Fibroblast of skin of left biceps (primary cell): ENCODE data around the gene RCBTB1.
A peak's percentile ranks its signal among the peaks of the same experiment; 100 is the strongest.
"Not testable (repeated sequence)": the region's sequence is repeated elsewhere in the genome, so short reads cannot be mapped to it uniquely, and the experiment has no call there.

Experiments
- DNase-seq, 2 experiments: peaks; one replicate each; pipeline ENCODE4 v3.0.0-alpha.2; 2013; ENCODE audit warnings: low read depth in 2 of 2

Gene RCBTB1

DNA sequence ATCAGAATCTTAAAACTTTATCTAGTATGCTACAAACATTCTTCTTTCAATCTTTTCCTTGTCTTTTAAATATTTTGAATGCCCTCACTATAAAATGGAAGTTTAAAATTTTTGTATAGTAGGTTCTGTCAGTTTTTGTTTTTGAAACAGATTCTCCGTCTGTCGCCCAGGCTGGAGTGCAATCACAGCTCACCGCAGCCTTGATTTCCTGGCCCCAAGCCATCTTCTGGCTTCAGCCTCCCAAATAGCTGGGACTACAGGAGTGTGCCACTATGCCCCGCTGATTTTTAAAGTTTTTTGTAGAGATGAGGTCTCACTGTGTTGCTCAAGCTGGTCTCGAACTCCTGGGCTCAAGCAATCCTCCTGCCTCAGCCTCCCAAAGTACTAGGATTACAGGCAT is 68.9 kb downstream of the RCBTB1 start:
- DNase-seq = no peak

DNA sequence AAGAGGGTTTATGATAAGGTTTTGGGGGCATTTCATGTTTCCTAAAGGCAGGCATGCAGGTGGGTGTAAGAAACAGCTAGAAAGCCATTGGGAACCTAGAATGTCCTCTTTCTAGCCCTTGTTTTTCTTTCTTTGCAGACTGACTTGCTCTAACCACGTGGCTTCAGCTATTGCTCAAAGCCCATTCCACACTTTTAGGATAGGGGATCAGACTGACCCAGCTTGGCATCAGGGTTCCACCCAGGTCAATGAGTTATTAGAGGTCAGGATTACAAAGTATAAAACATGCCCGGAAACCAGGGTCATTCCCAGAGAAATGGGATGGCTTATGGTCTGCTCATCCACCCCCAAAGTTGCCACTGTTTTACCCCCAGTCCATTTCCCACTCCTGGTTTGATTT is 72.8 kb downstream of the RCBTB1 start:
- no peak for DNase-seq

DNA sequence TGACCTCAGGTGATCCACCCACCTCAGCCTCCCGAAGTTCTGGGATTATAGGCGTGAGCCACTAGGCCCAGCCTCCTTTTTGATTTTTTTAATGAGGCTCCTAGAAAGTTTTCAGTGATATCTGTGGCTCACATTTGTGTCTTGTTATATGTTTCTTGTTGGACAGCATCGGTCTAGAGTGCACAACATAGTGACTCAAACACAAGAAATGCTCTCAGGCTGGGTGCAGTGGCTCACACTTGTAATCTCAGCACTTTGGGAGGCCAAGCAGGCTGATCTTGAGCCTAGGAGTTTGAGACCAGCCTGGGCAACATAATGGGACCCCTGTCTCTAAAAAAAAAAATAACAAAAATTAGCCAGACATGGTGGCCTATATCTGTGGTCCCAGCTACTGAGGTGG is 81.4 kb downstream of the RCBTB1 start:
- DNase-seq = no peak

DNA sequence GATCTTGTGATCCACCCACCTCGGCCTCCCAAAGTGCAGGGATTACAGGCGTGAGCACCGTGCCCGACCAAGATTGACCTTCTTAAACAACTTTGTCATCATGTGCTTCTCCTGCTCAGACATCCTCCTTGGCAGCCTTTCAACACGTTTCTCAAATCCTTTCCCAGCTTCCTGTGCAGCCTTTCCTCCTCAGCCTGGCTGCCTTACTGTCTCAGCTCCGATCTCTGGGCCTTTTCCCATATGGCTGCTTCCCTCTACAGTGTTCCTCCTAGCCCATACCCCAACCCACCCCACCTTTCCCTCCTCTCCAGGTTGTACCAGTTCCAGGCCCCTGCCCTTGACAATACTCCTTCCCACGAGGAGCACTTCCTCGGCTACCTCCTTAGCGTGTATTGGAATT is 82.4 kb downstream of the RCBTB1 start:
- DNase-seq = no peak

DNA sequence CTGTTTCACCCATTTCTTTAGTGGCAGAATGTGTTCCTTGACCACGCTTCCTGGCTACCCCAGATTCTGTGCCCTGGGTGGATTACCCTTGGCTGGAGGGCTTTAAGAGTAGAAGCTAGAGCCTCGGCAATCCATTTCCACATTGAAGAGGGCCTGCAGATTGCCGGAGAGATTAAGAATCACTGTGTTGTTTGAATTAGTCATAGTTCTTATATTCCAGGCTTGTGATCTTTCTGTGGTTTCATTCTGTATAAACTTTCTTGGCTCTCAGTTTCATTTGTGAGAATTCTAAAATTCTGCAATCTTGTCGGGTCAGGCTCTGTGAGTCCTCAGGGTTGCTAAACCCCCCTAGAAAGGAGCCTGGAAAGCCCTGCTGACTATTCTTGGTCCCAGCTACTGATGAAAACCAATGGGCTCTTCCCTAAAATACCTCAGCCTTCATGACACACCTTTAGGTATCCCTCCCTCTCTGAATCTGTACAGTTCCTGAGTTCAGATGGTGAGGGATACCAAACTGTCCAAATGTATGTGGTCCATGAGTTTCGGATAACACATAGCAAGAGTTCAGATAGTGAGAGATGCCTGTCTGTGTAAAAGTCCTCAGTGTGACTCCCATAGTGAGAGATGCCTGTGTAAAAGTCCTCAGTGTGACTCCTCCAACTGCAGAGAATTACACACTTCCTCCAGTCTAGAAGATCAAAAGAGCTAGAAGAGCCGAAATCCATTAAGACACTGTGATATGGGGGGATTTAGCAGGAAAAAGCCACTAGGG is 85.3 kb downstream of the RCBTB1 start:
- peak; percentile 26 to 29 for DNase-seq

DNA sequence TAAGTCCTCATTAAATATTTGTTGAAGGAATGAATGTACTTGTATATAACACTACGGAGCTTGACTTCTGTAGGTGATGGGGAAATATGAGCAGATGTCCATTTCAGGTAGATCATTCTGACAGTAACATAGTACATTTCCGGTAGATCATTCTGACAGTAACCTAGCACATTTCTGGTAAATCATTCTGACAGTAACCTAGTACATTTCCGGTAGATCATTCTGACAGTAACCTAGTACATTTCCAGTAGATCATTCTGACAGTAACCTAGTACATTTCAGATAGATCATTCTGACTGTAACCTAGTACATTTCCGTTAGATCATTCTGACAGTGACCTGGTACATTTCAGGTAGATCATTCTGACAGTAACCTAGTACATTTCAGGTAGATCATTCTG is 87.2 kb downstream of the RCBTB1 start:
- no peak for DNase-seq

DNA sequence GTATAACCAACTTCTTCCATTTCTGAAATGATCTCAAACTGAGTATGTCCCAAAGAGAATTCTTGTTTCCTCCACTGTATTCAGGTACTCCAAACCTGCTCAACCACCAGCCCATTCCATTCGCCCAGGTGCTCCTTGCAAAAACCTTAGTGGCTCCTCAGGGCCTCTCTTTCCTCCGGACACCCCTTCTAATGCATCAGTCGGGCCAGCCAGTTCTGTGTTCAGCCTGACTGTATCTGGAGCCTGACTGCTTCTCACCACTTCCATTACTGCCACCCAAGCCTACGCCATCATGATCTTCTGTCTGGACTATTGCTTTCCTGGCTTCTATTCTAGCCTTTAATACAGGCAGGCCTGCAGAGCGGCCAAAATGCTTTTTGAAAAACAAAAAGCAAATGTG is 88.1 kb downstream of the RCBTB1 start:
- no peak for DNase-seq

DNA sequence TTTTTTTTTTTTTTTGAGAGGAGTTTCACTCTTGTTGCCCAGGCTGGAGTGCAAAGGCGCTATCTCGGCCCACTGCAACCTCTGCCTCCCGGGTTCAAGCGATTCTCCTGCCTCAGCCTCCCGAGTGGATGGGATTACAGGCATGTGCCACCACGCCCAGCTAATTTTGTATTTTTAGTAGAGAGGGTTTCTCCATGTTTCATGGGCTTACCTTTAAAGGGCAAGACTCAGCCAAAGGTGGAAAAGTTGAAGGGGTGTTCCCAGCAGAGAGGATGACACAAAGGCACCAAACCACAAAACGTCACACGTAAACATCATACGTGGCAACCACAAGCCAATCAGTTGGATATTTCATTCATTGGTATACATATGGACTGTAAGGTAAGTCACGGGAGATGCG is 88.5 kb downstream of the RCBTB1 start:
- not testable (repeated sequence) for DNase-seq

DNA sequence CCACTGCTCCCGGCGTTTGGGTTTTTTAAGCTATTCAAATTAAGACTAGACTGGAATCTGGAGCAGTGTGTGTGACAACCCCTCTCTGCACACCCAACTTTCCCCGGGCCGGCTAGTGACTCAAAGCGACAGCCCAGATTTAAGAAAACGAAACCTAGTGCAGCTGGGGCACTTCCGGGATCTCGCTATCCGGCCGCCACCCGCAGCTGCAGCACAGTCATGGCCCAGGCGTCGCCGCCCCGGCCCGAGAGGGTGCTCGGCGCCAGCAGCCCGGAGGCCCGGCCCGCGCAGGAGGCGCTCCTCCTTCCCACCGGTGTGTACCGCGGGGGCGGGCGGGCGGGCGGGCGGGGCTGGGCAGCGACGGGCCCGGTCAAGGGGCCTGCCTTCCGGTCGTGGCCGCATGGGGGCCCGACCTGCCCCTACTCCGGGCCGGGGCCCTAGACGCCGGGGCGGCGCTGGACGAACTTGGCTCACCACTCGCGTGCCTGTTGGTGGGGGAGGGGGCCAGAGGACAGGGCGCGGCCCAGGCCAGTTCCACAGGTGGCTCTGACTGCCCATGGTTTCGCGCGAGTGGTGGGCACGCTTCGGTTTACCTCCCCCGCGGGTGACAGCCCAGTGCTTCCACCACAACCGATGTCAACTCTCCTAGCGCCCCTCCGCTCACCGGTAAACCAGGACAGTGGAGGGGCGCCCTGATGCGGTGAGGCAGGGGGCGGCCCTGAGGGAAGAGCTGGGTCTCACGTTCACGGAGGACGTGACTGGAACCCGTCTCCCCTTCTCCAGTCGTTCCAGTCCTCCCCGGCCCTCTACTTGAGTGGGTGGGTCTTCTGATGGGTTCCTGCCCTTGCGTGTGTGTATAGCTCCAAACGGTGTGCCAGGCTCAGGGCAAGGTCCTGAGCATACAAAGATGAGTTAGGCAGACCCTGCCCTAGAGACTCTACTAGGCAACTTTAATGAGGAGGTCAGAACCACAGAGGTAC is 89.3 kb downstream of the RCBTB1 start, which contains the start of gene PHF11:
PHF11 (plus strand) TSS at position 171 of the 980 bp plus-strand sequence; CDS start at position 220, 49 bp downstream.
- DNase-seq = peak; percentile 25 to 32

DNA sequence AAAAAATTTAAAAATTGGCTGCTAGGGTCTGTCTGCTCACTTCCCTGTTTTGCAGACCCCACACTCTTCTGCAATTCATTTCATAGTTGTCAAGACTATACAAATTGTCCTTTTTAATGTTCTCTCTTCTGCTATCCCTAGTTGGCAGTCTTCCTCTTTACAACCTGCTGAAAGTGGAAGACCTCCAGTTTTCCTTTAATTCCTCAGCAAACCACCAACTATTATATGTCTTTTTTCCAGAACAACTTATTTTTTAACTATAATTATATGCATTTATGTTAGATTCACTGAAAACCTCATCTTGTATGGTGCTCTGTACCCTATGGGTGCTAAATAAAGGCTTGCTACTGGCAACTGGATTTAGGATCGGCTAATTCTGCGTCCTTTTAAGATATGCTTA is 90.7 kb downstream of the RCBTB1 start:
- DNase-seq = no peak

DNA sequence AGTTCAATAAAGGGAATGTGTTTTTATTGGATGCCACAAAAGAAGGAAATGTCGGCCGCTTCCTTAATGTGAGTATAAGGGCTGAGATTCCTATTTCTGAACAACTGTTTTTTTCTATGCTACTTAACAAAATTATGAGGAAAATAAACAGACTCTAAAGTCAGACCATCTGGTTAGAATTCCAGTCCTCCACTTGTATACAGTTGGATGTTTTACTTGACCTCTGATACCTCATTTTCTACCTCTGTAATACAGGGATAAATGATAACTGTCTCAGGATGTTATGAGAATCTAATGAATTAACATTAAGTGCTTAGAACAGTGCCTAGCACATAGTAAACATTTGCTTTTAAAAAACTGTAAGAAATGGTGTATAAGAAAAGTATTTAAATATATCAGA is 96.8 kb downstream of the RCBTB1 start:
- DNase-seq = no peak
